Transverse colon (tissue), 4 donors: ENCODE measurements around the gene HSPG2. TPM values are rescaled to one million over a fixed set of nuclear protein-coding genes. Genes with fewer than 3 reads are reported as not detected.
A peak's percentile ranks its signal among the peaks of the same experiment; 100 is the strongest.

Experiments
- DNase-seq: peaks from one replicate; pipeline ENCODE4 v3.0.0-alpha.2; 2019
- H3K27ac ChIP-seq, 4 donors: fragments of 200-600 bp; sonication (generic); 2 replicates each; pipeline ENCODE4 v1.5.1; 2016 to 2018; ENCODE audit warnings: inconsistent platforms in 4 of 4
- H3K27me3 ChIP-seq: fragments of 200-600 bp; sonication (generic); 2 replicates; pipeline ENCODE4 v1.5.1; 2017; ENCODE audit warnings: inconsistent platforms
- H3K36me3 ChIP-seq, 4 donors: fragments of 200-600 bp; sonication (generic); 2 replicates each; pipeline ENCODE4 v1.5.1; 2017 to 2019; ENCODE audit warnings: inconsistent platforms in 4 of 4
- H3K4me1 ChIP-seq, 4 donors: fragments of 200-600 bp; sonication (generic); 2 replicates each; pipeline ENCODE4 v1.5.1; 2017 to 2020; ENCODE audit warnings: inconsistent platforms in 4 of 4
- H3K4me3 ChIP-seq, 4 donors: fragments of 200-600 bp; sonication (generic); 1 replicate in 1 of 4; 2 replicates in 3 of 4; pipeline versions ENCODE4 v1.5.1 to v1.6.1; 2017 to 2019; ENCODE audit warnings: inconsistent platforms in 4 of 4
- H3K9me3 ChIP-seq, 2 donors: fragments of 200-600 bp; sonication (generic); 2 replicates each; pipeline ENCODE4 v1.5.1; 2017 to 2019; ENCODE audit warnings: inconsistent platforms in 2 of 2
- EP300 ChIP-seq: sonication (generic); formaldehyde crosslinking; IDR thresholded peaks from one replicate; pipeline ENCODE4 v1.6.1; 2017; ENCODE audit warnings: antibody characterized with exemption, low read depth
- POLR2A ChIP-seq: fragments of 450-650 bp; IDR thresholded peaks from one replicate; pipeline ENCODE4 v1.6.1; 2016; ENCODE audit warnings: antibody characterized with exemption, mild to moderate bottlenecking, moderate library complexity
- POLR2AphosphoS5 ChIP-seq, 3 donors: sonication (generic); formaldehyde crosslinking; IDR thresholded peaks; one replicate each; pipeline ENCODE4 v1.6.1; 2016; ENCODE audit warnings: antibody characterized with exemption in 3 of 3
- WGBS, 2 donors: methylation state at CpG; one replicate each; pipeline ENCODE4 v1.1.5; 2018; ENCODE audit warnings: low coverage in 1 of 2; 5-methylcytosine and 5-hydroxymethylcytosine counted together
- in situ Hi-C, 4 donors: fragments of 200-750 bp; cut with MboI; loops; one replicate each; pipeline versions ENCODE4 v1.15.0 to v1.15.1; 2017; ENCODE audit warnings: low sequenced_read_pairs in 3 of 4, low pct_ligation_motif_present in 1 of 4, low pct_unique_long_range_greater_than_20kb in 1 of 4
- intact Hi-C: fragments of 100-400 bp; cut with DNase I; formaldehyde crosslinking; loops from one replicate; pipeline ENCODE4 v1.15.1; 2023; ENCODE audit warnings: low total_unique reads
- total RNA-seq, 4 donors: library from RNA; depleted of rRNA; stranded (reverse); fragments of >200 nt; gene quantifications; one replicate each; pipeline ENCODE4 v1.1.0, GENCODE V29; 2016
- TF ChIP-seq, protein P1 (sequence below), 5 experiments: fragments of 200-600 bp in 3 of 5; fragments of 450-650 bp in 2 of 5; sonication (generic) in 3 of 5; IDR thresholded peaks; 1 replicate in 2 of 5; 2 replicates in 3 of 5; pipeline ENCODE4 v1.5.1; 2016 to 2017; ENCODE audit warnings: antibody characterized with exemption in 5 of 5, inconsistent platforms in 3 of 5, mild to moderate bottlenecking in 2 of 5, moderate library complexity in 1 of 5

HSPG2 gene
- total RNA-seq, 4 donors from 2014 or later = 107 to 343 (median 228) TPM

DNA sequence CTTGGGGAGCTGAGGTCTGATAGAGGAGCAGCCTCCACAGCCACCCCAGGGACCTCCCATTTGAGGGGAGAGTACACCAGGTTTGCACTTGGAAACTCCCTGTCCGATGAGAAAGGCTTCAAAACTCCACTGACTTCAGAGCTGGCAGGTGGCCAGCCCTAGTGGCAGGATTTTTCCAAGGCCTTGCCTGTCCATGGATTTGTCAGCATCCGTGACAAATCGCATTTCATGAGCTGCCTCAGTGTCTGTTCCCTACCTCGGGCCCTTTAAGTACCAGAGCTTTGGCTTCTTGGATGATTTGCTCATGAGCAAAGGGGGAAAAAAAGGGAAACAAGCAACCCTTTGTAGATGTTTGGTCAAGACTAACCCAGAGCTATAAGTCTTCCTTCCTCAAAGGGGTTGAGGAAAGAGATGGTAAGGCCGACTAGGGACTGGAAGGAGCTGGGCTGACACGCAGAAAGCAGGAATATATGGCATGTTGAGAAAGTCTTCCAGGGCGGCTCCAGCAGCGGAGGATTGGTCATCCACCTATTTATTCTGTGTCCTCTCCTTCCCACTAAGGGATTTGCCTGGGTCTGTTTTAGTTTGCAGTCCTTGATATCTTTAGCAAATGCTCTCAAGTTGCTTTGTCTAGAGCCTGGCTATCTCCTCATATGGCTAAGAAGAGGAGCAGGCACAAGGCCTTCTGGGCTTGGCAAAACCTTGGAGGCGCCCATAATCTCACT, 2.7 kb upstream of the HSPG2 start:
- intact Hi-C loops (loop anchor here (5.0 kb wide), 1 partner anchor 38 kb away; no protein-coding TSS in a partner anchor), in situ Hi-C loops (no loop called here)
- Histone ChIP-seq H3K4me3 (no peak overlapping the region), H3K9me3 (no peaks in the 10 kb centered on the region), H3K4me1 (peaks cover 7 to 54% (median 46%) of the 10 kb centered on the region in 4 donors), H3K27ac (peak overlapping the region; percentile 80 to 98 (median 85)), H3K36me3 (no peaks in the 10 kb centered on the region), H3K27me3 (no peaks in the 10 kb centered on the region)
- 42 to 46% methylated on average over 4 to 9 of the region's 9 CpGs for WGBS, 2 donors
- peak; percentile 81 for DNase-seq
- TF ChIP-seq POLR2A = no peak
- TF ChIP-seq POLR2AphosphoS5 (IDR thresholded peaks at IDR 0.05) = peak; percentile 66 to 83 (median 81)
- TF ChIP-seq, protein P1, sequence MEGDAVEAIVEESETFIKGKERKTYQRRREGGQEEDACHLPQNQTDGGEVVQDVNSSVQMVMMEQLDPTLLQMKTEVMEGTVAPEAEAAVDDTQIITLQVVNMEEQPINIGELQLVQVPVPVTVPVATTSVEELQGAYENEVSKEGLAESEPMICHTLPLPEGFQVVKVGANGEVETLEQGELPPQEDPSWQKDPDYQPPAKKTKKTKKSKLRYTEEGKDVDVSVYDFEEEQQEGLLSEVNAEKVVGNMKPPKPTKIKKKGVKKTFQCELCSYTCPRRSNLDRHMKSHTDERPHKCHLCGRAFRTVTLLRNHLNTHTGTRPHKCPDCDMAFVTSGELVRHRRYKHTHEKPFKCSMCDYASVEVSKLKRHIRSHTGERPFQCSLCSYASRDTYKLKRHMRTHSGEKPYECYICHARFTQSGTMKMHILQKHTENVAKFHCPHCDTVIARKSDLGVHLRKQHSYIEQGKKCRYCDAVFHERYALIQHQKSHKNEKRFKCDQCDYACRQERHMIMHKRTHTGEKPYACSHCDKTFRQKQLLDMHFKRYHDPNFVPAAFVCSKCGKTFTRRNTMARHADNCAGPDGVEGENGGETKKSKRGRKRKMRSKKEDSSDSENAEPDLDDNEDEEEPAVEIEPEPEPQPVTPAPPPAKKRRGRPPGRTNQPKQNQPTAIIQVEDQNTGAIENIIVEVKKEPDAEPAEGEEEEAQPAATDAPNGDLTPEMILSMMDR (IDR thresholded peaks at IDR 0.05) = peak; percentile 42 to 72 (median 46)
- TF ChIP-seq EP300 = no peak

DNA sequence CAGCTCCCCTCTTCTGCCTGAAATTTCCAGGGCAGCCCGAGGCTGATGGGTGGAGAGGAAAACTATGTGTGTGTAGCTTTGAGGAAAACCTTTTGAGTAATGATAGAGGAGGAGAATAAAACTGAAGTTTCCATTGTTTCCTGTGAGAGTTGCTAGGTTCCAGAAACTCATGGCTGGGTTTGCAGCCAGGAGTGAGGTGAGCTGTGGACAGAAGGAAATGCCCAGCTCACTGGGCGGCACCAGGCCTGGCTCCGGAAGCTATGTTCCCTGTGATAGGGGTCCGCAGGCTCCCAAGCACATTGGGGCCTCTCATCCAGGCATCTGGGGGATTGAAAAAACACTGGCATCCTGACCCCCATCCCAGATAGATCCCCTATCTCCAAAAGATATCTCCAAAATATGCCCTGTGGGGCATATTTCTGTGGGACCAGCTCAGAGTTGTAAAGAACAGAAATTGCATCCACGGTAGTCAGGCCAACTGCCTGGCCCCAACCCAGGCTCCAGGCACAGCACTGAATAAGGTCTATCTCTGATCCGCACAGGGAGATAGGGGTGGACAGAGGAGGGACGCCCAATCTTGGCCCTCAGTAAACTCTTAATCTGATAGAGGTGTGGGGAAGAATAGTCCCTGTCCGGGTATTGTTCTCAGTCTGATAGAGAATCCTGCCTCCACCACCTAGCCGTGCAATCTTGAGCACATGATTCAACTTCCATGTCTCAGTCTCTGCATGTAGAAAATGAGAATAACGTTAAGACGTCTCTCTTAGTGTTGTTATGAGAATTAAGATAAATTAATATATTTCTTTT, 1.8 kb upstream of the HSPG2 start:
- TF ChIP-seq POLR2AphosphoS5 (IDR thresholded peaks at IDR 0.05) (no peak), EP300 (no peak), POLR2A (no peak)
- TF ChIP-seq, protein P1 (IDR thresholded peaks at IDR 0.05) = no peak
- Histone ChIP-seq H3K36me3 (no peaks in the 10 kb centered on the region), H3K4me3 (no peak overlapping the region), H3K27ac (peak overlapping the region; percentile 80 to 98 (median 85)), H3K9me3 (no peaks in the 10 kb centered on the region), H3K27me3 (no peaks in the 10 kb centered on the region), H3K4me1 (peaks cover 15 to 63% (median 52%) of the 10 kb centered on the region in 4 donors)
- no peak for DNase-seq
- intact Hi-C loops (loop anchor here (5.0 kb wide), 1 partner anchor 37 kb away; no protein-coding TSS in a partner anchor), in situ Hi-C loops (no loop called here)
- 62 to 75% methylated on average over 5 to 11 of the region's 11 CpGs for WGBS, 2 donors

DNA sequence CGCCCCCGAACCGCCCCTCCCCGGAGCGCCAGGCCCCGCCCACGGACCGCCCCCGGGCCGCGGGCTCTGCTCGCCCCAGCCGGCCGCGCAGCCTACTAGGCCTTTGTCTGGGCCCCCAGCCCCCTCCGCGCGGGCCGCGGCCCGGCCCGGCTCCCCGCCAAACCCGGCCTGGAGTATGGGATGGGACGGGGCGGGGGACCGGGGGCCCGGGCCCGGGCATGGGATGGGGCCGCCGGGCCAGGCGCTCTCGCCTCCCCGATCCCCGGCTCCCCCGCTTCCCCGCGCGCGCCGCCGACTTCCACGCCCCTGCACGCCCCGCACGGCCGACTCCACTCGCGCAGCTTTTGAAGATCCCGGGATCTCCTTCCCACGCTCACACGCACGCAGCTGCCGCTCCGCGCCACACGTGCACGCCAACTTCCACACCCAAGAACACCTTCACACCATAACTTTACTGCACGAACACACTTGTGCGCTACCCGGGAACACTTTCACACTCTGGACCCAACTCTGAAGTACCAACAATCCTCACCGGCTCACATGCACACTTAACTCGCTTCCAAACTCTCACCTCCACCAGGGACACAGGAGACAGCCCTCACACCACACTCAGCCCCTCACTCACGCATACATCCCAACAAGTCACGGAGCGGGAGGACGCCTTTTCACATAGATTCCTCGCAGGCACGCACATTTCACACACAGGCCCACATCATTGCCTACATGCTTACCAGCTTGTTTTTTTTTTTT, 437 bp upstream of the HSPG2 start:
- 11 to 36% methylated on average over 18 to 57 of the region's 69 CpGs for WGBS, 2 donors
- intact Hi-C loops (loop anchor here (5.0 kb wide), 1 partner anchor 35 kb away; no protein-coding TSS in a partner anchor), in situ Hi-C loops (no loop called here)
- H3K27me3 ChIP-seq = no peaks in the 10 kb centered on the region
- H3K4me1 ChIP-seq = peaks cover 25 to 70% (median 61%) of the 10 kb centered on the region in 4 donors
- H3K27ac ChIP-seq = peak overlapping the region; percentile 80 to 98 (median 85)
- H3K4me3 ChIP-seq = peak overlapping the region; percentile 15 to 82 (median 42)
- DNase-seq = peak; percentile 81
- H3K9me3 ChIP-seq = no peaks in the 10 kb centered on the region
- TF ChIP-seq POLR2AphosphoS5 (IDR thresholded peaks at IDR 0.05) = peak in 1 of 3 donors; percentile 71
- TF ChIP-seq POLR2A = peak; percentile 28
- TF ChIP-seq, protein P1 (IDR thresholded peaks at IDR 0.05) = no peak
- no peak for TF ChIP-seq EP300
- no peaks in the 10 kb centered on the region for H3K36me3 ChIP-seq
